Measurements from ENCODE around the gene LCN6. TPM values are rescaled to one million over a fixed set of nuclear protein-coding genes. Genes with fewer than 3 reads are reported as not detected.

Gene LCN6
- total and polyA plus RNA-seq, 9 of the 15 experiments (the other 6 are each of a cell fraction or from before 2014, with no cell fraction given), result 0.10 to 0.45 (median 0.37) TPM; not detected in 5

GRCh38 chr9:136726631-136727191, 21.6 kb downstream of the LCN6 start (continued):
- TF ChIP-seq E2F8 (IDR thresholded peaks at IDR 0.05; ENCODE audit: low read depth, partially characterized antibody) (peak; percentile 27), SRSF1 (IDR thresholded peaks at IDR 0.05; ENCODE audit: low read depth, low read length) (no peak), CEBPG (CRISPR knock-in tag; IDR thresholded peaks at IDR 0.05) (no peak), CEBPG (tag; conservative IDR thresholded peaks at IDR 0.05 in 1 of 2, IDR thresholded peaks at IDR 0.05 in 1 of 2) (no peak), ARID4B (CRISPR knock-in tag; IDR thresholded peaks at IDR 0.05) (0 out of 2 replicates have a peak, but pooled peaks have one; percentile 44), SIN3A (IDR thresholded peaks at IDR 0.05; ENCODE audit: borderline replicate concordance in 2 of 2, control insufficient read depth in 1 of 2, low read depth in 2 of 2, low read length in 2 of 2) (peak in 1 of 2 experiments; percentile 93; a peak in 2 of 4 replicates), ZNF551 (CRISPR knock-in tag; IDR thresholded peaks at IDR 0.05) (no peak), NKRF (IDR thresholded peaks at IDR 0.05; ENCODE audit: borderline replicate concordance) (peak; percentile 63; the same call in 1 of the 2 replicates), DMBX1 (CRISPR knock-in tag; IDR thresholded peaks at IDR 0.05; ENCODE audit: borderline replicate concordance) (no peak), SMARCA5 (IDR thresholded peaks at IDR 0.05) (no peak), SREBF1 (IDR thresholded peaks at IDR 0.05; ENCODE audit: borderline replicate concordance, low read depth, low read length) (no peak), ZNF609 (CRISPR knock-in tag; IDR thresholded peaks at IDR 0.05; ENCODE audit: borderline replicate concordance) (no peak)

All from K562 (cell line).